ENCODE results near the gene PHLDB1. TPM values are rescaled to one million over a fixed set of nuclear protein-coding genes. Genes with fewer than 3 reads are reported as not detected.
"Not testable (repeated sequence)": the region's sequence is repeated elsewhere in the genome, so short reads cannot be mapped to it uniquely, and the experiment has no call there.

PHLDB1 gene
- polyA plus RNA-seq, 3 donors: 0.17 TPM; not detected in 2

- peaks cover 0 to 8% (median 2%) of the 10 kb centered on the region in 7 donors for H3K9me3 Mint-ChIP-seq
Measured at GRCh38 chr11:118684187-118684586, 76.8 kb downstream of the PHLDB1 start.

DNA sequence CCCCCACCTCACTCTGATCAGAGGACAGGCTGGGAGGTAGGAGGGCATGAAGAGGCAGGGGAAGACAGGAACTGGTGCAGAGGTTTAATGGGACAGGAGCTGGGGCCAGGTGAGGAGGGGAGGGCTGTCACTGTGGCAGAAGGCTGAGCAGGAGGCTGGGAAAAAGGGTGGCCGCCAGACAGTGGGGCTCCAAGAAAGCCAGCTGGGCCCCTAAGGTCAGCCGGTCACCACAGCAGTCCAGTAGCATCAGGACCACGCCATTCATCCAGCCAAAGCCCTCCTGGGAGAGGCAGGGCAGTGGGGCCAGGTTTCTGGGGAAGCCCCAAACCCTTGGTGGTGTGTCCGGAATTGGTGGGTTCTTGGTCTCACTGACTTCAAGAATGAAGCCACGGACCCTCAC lies 80.5 kb downstream of the PHLDB1 start:
- no peaks in the 10 kb centered on the region for H3K79me2 ChIP-seq (ENCODE audit: insufficient read depth, low read length)
- Mint-ChIP-seq H3K27me3 (ENCODE audit: low read depth in 3 of 3) (peaks cover 14 to 38% (median 17%) of the 10 kb centered on the region in 3 donors), H3K36me3 (no peaks in the 10 kb centered on the region), H3K9me3 (peaks cover 0 to 8% (median 2%) of the 10 kb centered on the region in 7 donors), H3K27ac (no peak overlapping the region), H3K4me1 (peaks cover 24% of the 10 kb centered on the region), H3K4me3 (no peak overlapping the region)
- no peak overlapping the region for H3K4me2 ChIP-seq (replicated peaks; ENCODE audit: extremely low read depth, low read length, poor library complexity, severe bottlenecking)
- H2AFZ ChIP-seq (ENCODE audit: insufficient read depth, low read depth, low read length, poor library complexity, severe bottlenecking): no peak overlapping the region
- intact Hi-C loops (cut with micrococcal nuclease): loop anchor here (5.0 to 10.0 kb wide), 2 partner anchors 247 to 269 kb away; partner anchors contain the start of gene UPK2 (in 1 of the 2)
- no peaks in the 10 kb centered on the region for H3K27me3 ChIP-seq (ENCODE audit: control insufficient read depth in 2 of 2, insufficient read depth in 2 of 2, low read length in 2 of 2)
- no peaks in the 10 kb centered on the region for H3K36me3 ChIP-seq (replicated peaks in 1 of 2; ENCODE audit: control insufficient read depth in 1 of 2, insufficient read depth in 2 of 2, low read length in 2 of 2)
- H3K4me1 ChIP-seq (ENCODE audit: control insufficient read depth in 1 of 2, insufficient read depth in 2 of 2, low read length in 2 of 2): peaks cover 26 to 29% of the 10 kb centered on the region in 2 donors
- no peak overlapping the region for H3K27ac ChIP-seq (ENCODE audit: low read depth in 1 of 2, low read length in 2 of 2)
- H3K9me3 ChIP-seq (replicated peaks in 1 of 2; ENCODE audit: control insufficient read depth in 1 of 2, insufficient read depth in 1 of 2, low read length in 2 of 2): no peaks in the 10 kb centered on the region
- no peak overlapping the region for H3K4me3 ChIP-seq (replicated peaks in 1 of 3; ENCODE audit: low read depth in 2 of 3, low read length in 3 of 3)
- no peak overlapping the region for H3K9ac ChIP-seq (ENCODE audit: insufficient read depth, low read length, poor library complexity, severe bottlenecking)
- 90% methylated on average over 3 of the region's 5 CpGs for WGBS (ENCODE audit: insufficient coverage)
- no peak for TF ChIP-seq CTCF (IDR thresholded peaks at IDR 0.05)
- DNase-seq: no peak
- no peaks in the 10 kb centered on the region for H4K20me1 ChIP-seq (ENCODE audit: insufficient read depth, low read length)

More at GRCh38 chr11:118684187-118684586, 76.8 kb downstream of the PHLDB1 start:
- no peaks in the 10 kb centered on the region for H3K36me3 Mint-ChIP-seq
- H3K4me1 ChIP-seq (ENCODE audit: control insufficient read depth in 1 of 2, insufficient read depth in 2 of 2, low read length in 2 of 2): peaks cover 0 to under 1% of the 10 kb centered on the region in 2 donors
- no peak overlapping the region for H3K9ac ChIP-seq (ENCODE audit: insufficient read depth, low read length, poor library complexity, severe bottlenecking)
- H3K27me3 ChIP-seq (ENCODE audit: control insufficient read depth in 2 of 2, insufficient read depth in 2 of 2, low read length in 2 of 2): no peaks in the 10 kb centered on the region
- H4K20me1 ChIP-seq (ENCODE audit: insufficient read depth, low read length): no peaks in the 10 kb centered on the region
- TF ChIP-seq CTCF (IDR thresholded peaks at IDR 0.05): no peak
- no peak overlapping the region for H3K4me3 ChIP-seq (replicated peaks in 1 of 3; ENCODE audit: low read depth in 2 of 3, low read length in 3 of 3)
- no peak overlapping the region for H2AFZ ChIP-seq (ENCODE audit: insufficient read depth, low read depth, low read length, poor library complexity, severe bottlenecking)
- no peaks in the 10 kb centered on the region for H3K9me3 ChIP-seq (replicated peaks in 1 of 2; ENCODE audit: control insufficient read depth in 1 of 2, insufficient read depth in 1 of 2, low read length in 2 of 2)
- no CpG with 5 or more reads among the region's 2 CpGs for WGBS (ENCODE audit: insufficient coverage)
- no peak overlapping the region for H3K4me3 Mint-ChIP-seq
- no peaks in the 10 kb centered on the region for H3K36me3 ChIP-seq (replicated peaks in 1 of 2; ENCODE audit: control insufficient read depth in 1 of 2, insufficient read depth in 2 of 2, low read length in 2 of 2)
- no peak overlapping the region for H3K4me2 ChIP-seq (replicated peaks; ENCODE audit: extremely low read depth, low read length, poor library complexity, severe bottlenecking)
- no peak for DNase-seq
- H3K27me3 Mint-ChIP-seq (ENCODE audit: low read depth in 3 of 3): peaks cover 19 to 45% (median 22%) of the 10 kb centered on the region in 3 donors
- intact Hi-C loops (cut with micrococcal nuclease): loop anchor here in 1 of 2 donors (10.0 kb wide), 1 partner anchor 251 kb away; no protein-coding TSS in a partner anchor
- H3K27ac ChIP-seq (ENCODE audit: low read depth in 1 of 2, low read length in 2 of 2): no peak overlapping the region
- H3K4me1 Mint-ChIP-seq: peaks cover 5% of the 10 kb centered on the region
- no peaks in the 10 kb centered on the region for H3K79me2 ChIP-seq (ENCODE audit: insufficient read depth, low read length)
- no peak overlapping the region for H3K27ac Mint-ChIP-seq

DNA sequence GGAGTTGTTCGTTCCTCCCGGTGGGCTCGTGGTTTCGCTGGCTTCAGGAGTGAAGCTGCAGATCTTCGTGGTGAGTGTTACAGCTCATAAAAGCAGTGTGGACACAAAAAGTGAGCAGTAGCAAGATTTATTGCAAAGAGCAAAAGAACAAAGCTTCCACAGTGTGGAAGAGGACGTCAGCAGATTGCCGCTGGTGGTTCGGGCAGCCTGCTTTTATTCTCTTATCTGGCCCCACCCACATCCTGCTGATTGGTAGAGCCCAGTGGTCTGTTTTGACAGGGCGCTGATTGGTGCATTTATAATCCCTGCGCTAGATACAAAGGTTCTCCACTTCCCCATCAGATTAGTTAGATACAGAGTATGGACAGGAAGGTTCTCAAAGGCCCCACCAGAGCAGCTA lies 80.9 kb downstream of the PHLDB1 start:
- Mint-ChIP-seq H3K27me3 (ENCODE audit: low read depth in 3 of 3) (peaks cover 12 to 38% (median 18%) of the 10 kb centered on the region in 3 donors), H3K4me1 (peaks cover 28% of the 10 kb centered on the region), H3K27ac (peak overlapping the region in 1 of 7 donors; percentile 20), H3K4me3 (peak overlapping the region in 1 of 2 donors; percentile 63)
- peaks cover 27 to 33% of the 10 kb centered on the region in 2 donors for H3K4me1 ChIP-seq (ENCODE audit: control insufficient read depth in 1 of 2, insufficient read depth in 2 of 2, low read length in 2 of 2)
- WGBS (ENCODE audit: insufficient coverage): 27% methylated on average over 5 of the region's 10 CpGs
- H3K36me3 Mint-ChIP-seq; DNase-seq; H3K9me3 Mint-ChIP-seq; H3K79me2 ChIP-seq (ENCODE audit: insufficient read depth, low read length); H3K4me2 ChIP-seq (replicated peaks; ENCODE audit: extremely low read depth, low read length, poor library complexity, severe bottlenecking); H3K36me3 ChIP-seq (replicated peaks in 1 of 2; ENCODE audit: control insufficient read depth in 1 of 2, insufficient read depth in 2 of 2, low read length in 2 of 2); H4K20me1 ChIP-seq (ENCODE audit: insufficient read depth, low read length); H3K4me3 ChIP-seq (replicated peaks in 1 of 3; ENCODE audit: low read depth in 2 of 3, low read length in 3 of 3); H3K9me3 ChIP-seq (replicated peaks in 1 of 2; ENCODE audit: control insufficient read depth in 1 of 2, insufficient read depth in 1 of 2, low read length in 2 of 2); H3K27ac ChIP-seq (ENCODE audit: low read depth in 1 of 2, low read length in 2 of 2); H3K9ac ChIP-seq (ENCODE audit: insufficient read depth, low read length, poor library complexity, severe bottlenecking); H2AFZ ChIP-seq (ENCODE audit: insufficient read depth, low read depth, low read length, poor library complexity, severe bottlenecking); H3K27me3 ChIP-seq (ENCODE audit: control insufficient read depth in 2 of 2, insufficient read depth in 2 of 2, low read length in 2 of 2): not testable (repeated sequence)
- intact Hi-C loops (cut with micrococcal nuclease): loop anchor here (5.0 to 10.0 kb wide), 2 partner anchors 246 to 269 kb away; partner anchors contain the start of gene UPK2 (in 1 of the 2)

Measured in CD14-positive monocyte (primary cell).